Prostate gland (tissue), 2 donors: ENCODE results near the gene STC2.

Experiments used
- POLR2A ChIP-seq: fragments of 450-650 bp; IDR thresholded peaks from one replicate; pipeline ENCODE4 v1.6.1; 2016; ENCODE audit warnings: antibody characterized with exemption, mild to moderate bottlenecking
- POLR2AphosphoS5 ChIP-seq: sonication (generic); formaldehyde crosslinking; IDR thresholded peaks from one replicate; pipeline ENCODE4 v1.6.1; 2017; ENCODE audit warnings: antibody characterized with exemption
- TF ChIP-seq, protein P1 (sequence below), 4 experiments: fragments of 200-600 bp in 2 of 4; fragments of 450-650 bp in 2 of 4; sonication (generic) in 2 of 4; IDR thresholded peaks; 1 replicate in 3 of 4; 2 replicates in 1 of 4; pipeline ENCODE4 v1.5.1; 2016 to 2019; ENCODE audit warnings: antibody characterized with exemption in 4 of 4, mild to moderate bottlenecking in 2 of 4, moderate library complexity in 2 of 4

DNA sequence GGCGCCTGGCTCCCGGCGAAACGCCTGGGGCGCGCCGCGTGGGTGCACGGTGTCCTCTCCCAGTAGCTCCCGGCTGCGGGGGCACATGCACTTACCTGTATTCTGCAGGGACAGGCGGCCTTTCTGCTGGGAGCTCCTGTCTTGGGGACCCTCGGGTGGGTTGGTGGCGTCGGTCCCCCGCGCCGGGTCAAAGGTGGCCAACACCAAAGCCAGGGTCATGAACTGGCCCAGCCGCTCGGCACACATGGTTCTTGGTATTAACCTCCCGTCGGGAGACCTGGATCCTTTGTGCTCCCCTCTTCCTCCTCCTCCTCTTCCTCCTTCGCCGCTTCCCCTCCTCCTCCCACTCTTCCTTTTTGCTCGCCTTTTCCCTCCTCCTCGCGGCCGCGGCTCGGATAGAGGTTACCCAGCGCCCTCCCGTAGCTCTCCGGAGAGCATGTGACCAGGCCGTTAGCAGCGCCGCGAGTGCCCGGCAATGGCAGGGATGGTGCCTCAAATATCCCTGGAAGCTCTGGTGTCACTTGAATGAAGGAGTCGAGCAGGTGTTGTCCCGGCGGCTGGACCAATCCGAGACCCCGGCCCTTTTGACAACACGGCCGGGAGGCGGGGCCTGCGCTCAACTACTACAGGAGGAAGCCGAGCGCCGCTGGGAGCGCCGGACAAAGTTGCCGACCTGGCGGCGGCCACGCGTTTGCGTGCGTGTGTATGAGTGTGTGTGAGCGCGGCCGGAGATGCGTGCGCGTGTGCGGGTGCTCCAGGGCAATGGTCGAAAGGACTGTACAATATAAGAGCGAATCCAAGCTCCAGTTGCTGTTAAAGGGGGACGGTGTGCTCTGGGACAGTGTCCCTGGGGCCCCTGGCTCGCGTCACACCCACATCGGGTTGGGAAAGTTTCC lies at the start of gene STC2:
- TF ChIP-seq, protein P1, sequence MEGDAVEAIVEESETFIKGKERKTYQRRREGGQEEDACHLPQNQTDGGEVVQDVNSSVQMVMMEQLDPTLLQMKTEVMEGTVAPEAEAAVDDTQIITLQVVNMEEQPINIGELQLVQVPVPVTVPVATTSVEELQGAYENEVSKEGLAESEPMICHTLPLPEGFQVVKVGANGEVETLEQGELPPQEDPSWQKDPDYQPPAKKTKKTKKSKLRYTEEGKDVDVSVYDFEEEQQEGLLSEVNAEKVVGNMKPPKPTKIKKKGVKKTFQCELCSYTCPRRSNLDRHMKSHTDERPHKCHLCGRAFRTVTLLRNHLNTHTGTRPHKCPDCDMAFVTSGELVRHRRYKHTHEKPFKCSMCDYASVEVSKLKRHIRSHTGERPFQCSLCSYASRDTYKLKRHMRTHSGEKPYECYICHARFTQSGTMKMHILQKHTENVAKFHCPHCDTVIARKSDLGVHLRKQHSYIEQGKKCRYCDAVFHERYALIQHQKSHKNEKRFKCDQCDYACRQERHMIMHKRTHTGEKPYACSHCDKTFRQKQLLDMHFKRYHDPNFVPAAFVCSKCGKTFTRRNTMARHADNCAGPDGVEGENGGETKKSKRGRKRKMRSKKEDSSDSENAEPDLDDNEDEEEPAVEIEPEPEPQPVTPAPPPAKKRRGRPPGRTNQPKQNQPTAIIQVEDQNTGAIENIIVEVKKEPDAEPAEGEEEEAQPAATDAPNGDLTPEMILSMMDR (IDR thresholded peaks at IDR 0.05), result no peak
- TF ChIP-seq POLR2AphosphoS5 (peak; percentile 55), POLR2A (no peak)
